Inflammatory macrophage treated with lipopolysaccharide for 4 hours (primary cell): Measurements from ENCODE around the gene SLC38A3.

Experiments
- DNase-seq: peaks from one replicate; pipeline ENCODE4 v3.0.0-alpha.2; 2020

SLC38A3 gene

GRCh38 chr3:50204804-50205412, at the start of gene SLC38A3:
SLC38A3 (plus strand) TSS chr3:50205271; CDS start chr3:50214200, 8,929 bp downstream.
- no peak for DNase-seq

GRCh38 chr3:50155491-50155878, 49.6 kb upstream of the SLC38A3 start:
- DNase-seq, result no peak

GRCh38 chr3:50155891-50156290, 49.2 kb upstream of the SLC38A3 start:
- no peak for DNase-seq

- no peak for DNase-seq
Observed at GRCh38 chr3:50156549-50157493, 48.2 kb upstream of the SLC38A3 start.

GRCh38 chr3:50157827-50158529, 47.1 kb upstream of the SLC38A3 start:
- no peak for DNase-seq

GRCh38 chr3:50158530-50159146, 46.4 kb upstream of the SLC38A3 start:
- DNase-seq, result no peak

- DNase-seq, result no peak
Observed at GRCh38 chr3:50160561-50160983, 44.5 kb upstream of the SLC38A3 start.

- no peak for DNase-seq
Observed at GRCh38 chr3:50161320-50161719, 43.8 kb upstream of the SLC38A3 start.

GRCh38 chr3:50162034-50162883, 42.8 kb upstream of the SLC38A3 start:
- no peak for DNase-seq

- DNase-seq, result no peak
Observed at GRCh38 chr3:50163572-50164455, 41.3 kb upstream of the SLC38A3 start.

GRCh38 chr3:50164481-50164880, 40.6 kb upstream of the SLC38A3 start:
- DNase-seq, result no peak

- no peak for DNase-seq
Observed at GRCh38 chr3:50164984-50165909, 39.8 kb upstream of the SLC38A3 start.

GRCh38 chr3:50165910-50166538, 39.0 kb upstream of the SLC38A3 start:
- DNase-seq, result no peak

GRCh38 chr3:50166620-50167019, 38.5 kb upstream of the SLC38A3 start:
- no peak for DNase-seq

- no peak for DNase-seq
Observed at GRCh38 chr3:50167069-50167840, 37.8 kb upstream of the SLC38A3 start.

GRCh38 chr3:50167841-50168209, 37.2 kb upstream of the SLC38A3 start:
- no peak for DNase-seq

- DNase-seq, result no peak
Observed at GRCh38 chr3:50168388-50168787, 36.7 kb upstream of the SLC38A3 start.

GRCh38 chr3:50168791-50169190, 36.3 kb upstream of the SLC38A3 start:
- no peak for DNase-seq
